Astrocyte (in vitro differentiated cells and primary cell): ENCODE data around the gene GPX7.

Experiments used
- EZH2 ChIP-seq: IDR thresholded peaks from 2 replicates; pipeline ENCODE4 v1.6.1; 2012; ENCODE audit warnings: mild to moderate bottlenecking, low read length, inconsistent platforms; ENCODE audit not compliant: insufficient read depth
- TF ChIP-seq, protein P1 (sequence below): IDR thresholded peaks from 2 replicates; pipeline ENCODE4 v1.5.1; 2011; ENCODE audit warnings: low read depth, mild to moderate bottlenecking, inconsistent platforms, low read length, moderate library complexity; ENCODE audit not compliant: insufficient read depth

DNA sequence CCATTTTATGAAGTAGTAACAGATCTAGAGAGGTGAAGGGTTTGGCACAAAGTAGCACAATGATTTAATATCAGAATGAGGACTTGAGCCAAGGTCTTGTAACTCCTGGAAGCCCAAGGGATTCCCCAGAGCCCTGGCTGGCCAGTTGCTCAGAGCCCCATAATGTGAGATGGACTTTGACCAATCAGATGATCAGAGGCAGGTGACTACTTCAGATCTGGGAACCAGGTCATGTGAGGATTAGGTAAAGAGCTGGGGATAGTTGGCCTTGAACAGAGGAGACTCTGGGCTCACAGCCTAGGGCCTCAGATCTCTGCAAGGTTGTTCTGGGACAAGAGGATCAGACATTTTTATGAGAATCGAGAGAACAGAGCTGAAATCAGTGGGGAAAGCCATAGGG lies 49.7 kb downstream of the GPX7 start:
- TF ChIP-seq, protein P1, sequence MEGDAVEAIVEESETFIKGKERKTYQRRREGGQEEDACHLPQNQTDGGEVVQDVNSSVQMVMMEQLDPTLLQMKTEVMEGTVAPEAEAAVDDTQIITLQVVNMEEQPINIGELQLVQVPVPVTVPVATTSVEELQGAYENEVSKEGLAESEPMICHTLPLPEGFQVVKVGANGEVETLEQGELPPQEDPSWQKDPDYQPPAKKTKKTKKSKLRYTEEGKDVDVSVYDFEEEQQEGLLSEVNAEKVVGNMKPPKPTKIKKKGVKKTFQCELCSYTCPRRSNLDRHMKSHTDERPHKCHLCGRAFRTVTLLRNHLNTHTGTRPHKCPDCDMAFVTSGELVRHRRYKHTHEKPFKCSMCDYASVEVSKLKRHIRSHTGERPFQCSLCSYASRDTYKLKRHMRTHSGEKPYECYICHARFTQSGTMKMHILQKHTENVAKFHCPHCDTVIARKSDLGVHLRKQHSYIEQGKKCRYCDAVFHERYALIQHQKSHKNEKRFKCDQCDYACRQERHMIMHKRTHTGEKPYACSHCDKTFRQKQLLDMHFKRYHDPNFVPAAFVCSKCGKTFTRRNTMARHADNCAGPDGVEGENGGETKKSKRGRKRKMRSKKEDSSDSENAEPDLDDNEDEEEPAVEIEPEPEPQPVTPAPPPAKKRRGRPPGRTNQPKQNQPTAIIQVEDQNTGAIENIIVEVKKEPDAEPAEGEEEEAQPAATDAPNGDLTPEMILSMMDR: no peak
- TF ChIP-seq EZH2: no peak
